HG03432 (cell line): ENCODE data around the gene CPXM1.
"Not testable (repeated sequence)": the region's sequence is repeated elsewhere in the genome, so short reads cannot be mapped to it uniquely, and the experiment has no call there.

ENCODE experiments used
- ATAC-seq: cut with Tn5 transposase; IDR thresholded peaks from one replicate; pipeline ENCODE4 v1.9.1; 2021; ENCODE audit warnings: mild to moderate bottlenecking, moderate library complexity; ENCODE audit not compliant: unreplicated experiment

The CPXM1 gene

GRCh38 chr20:2800521-2801285, at the start of gene CPXM1:
Gene CPXM1, minus strand, starts transcription at chr20:2800627. Its CDS starts 55 bp downstream, at chr20:2800572.
- ATAC-seq, result peak; percentile 53

- no peak for ATAC-seq
These were observed 49.1 kb upstream of the CPXM1 start for GRCh38 chr20:2849529-2849928.

GRCh38 chr20:2847802-2848201, 47.4 kb upstream of the CPXM1 start:
- no peak for ATAC-seq

GRCh38 chr20:2846698-2847097, 46.3 kb upstream of the CPXM1 start:
- no peak for ATAC-seq

- no peak for ATAC-seq
These were observed 45.2 kb upstream of the CPXM1 start for GRCh38 chr20:2845607-2846006.

GRCh38 chr20:2840967-2841531, 40.6 kb upstream of the CPXM1 start:
- ATAC-seq, result peak; percentile 43

- ATAC-seq, result peak; percentile 95
These were observed 39.9 kb upstream of the CPXM1 start, which contains the start of the genes PCED1A and VPS16 for GRCh38 chr20:2840138-2840966. Gene PCED1A, minus strand, starts transcription at chr20:2840655. Its CDS starts 743 bp downstream, at chr20:2839912. Gene VPS16, plus strand, starts transcription at chr20:2840745. Its CDS starts 30 bp downstream, at chr20:2840775.

- no peak for ATAC-seq
These were observed 39.3 kb upstream of the CPXM1 start for GRCh38 chr20:2839732-2840137.

- ATAC-seq, result no peak
These were observed 38.6 kb upstream of the CPXM1 start for GRCh38 chr20:2838847-2839671.

- no peak for ATAC-seq
These were observed 37.9 kb upstream of the CPXM1 start for GRCh38 chr20:2838170-2838797.

GRCh38 chr20:2837221-2837960, 37.0 kb upstream of the CPXM1 start:
- no peak for ATAC-seq

- ATAC-seq, result no peak
These were observed 35.6 kb upstream of the CPXM1 start for GRCh38 chr20:2836035-2836434.

- ATAC-seq, result no peak
These were observed 34.9 kb upstream of the CPXM1 start for GRCh38 chr20:2835331-2835796.

- no peak for ATAC-seq
These were observed 34.1 kb upstream of the CPXM1 start for GRCh38 chr20:2834401-2835110.

- no peak for ATAC-seq
These were observed 33.3 kb upstream of the CPXM1 start for GRCh38 chr20:2833761-2834160.

- ATAC-seq, result not testable (repeated sequence)
These were observed 30.8 kb upstream of the CPXM1 start for GRCh38 chr20:2831206-2831605.

GRCh38 chr20:2829376-2829775, 28.9 kb upstream of the CPXM1 start:
- ATAC-seq, result no peak

GRCh38 chr20:2826655-2827054, 26.2 kb upstream of the CPXM1 start:
- ATAC-seq, result no peak

GRCh38 chr20:2825761-2826160, 25.3 kb upstream of the CPXM1 start:
- ATAC-seq, result no peak
